D721Med (cell line): ENCODE results near the gene MAP3K4.

Experiments used
- DNase-seq: peaks from one replicate; pipeline ENCODE4 v3.0.0; 2011; ENCODE audit warnings: low spot score; ENCODE audit not compliant: insufficient read length
- FAIRE-seq: peaks from 2 replicates; lab custom pipeline; 2011; peaks lifted over from hg19 to GRCh38; lab: Jason Lieb, UNC
- CTCF ChIP-seq: IDR thresholded peaks from 2 replicates; pipeline ENCODE4 v1.5.1; 2012; ENCODE audit warnings: mild to moderate bottlenecking, control low read depth; ENCODE audit not compliant: insufficient read depth; ENCODE audit errors: missing control alignments

Gene MAP3K4

GRCh38 chr6:161082215-161082614 is 90.6 kb downstream of the MAP3K4 start:
- FAIRE-seq (no peak), DNase-seq (no peak)
- TF ChIP-seq CTCF, result no peak

- no peak for FAIRE-seq
- no peak for TF ChIP-seq CTCF
- DNase-seq, result no peak
Measured at GRCh38 chr6:161085246-161085645, 93.7 kb downstream of the MAP3K4 start.

GRCh38 chr6:161088676-161089328 is 97.2 kb downstream of the MAP3K4 start:
- TF ChIP-seq CTCF, result no peak
- DNase-seq, result no peak
- no peak for FAIRE-seq

- no peak for DNase-seq
- no peak for FAIRE-seq
- TF ChIP-seq CTCF, result no peak
Measured at GRCh38 chr6:161091151-161091550, 99.6 kb downstream of the MAP3K4 start.

GRCh38 chr6:161091972-161092701 is 100.6 kb downstream of the MAP3K4 start:
- DNase-seq, result no peak

GRCh38 chr6:161094955-161095354 is 103.4 kb downstream of the MAP3K4 start:
- DNase-seq, result no peak
- no peak for FAIRE-seq
- TF ChIP-seq CTCF, result no peak

More at GRCh38 chr6:161091972-161092701, 100.6 kb downstream of the MAP3K4 start:
- FAIRE-seq, result no peak
- no peak for TF ChIP-seq CTCF

- FAIRE-seq (no peak), DNase-seq (no peak)
- TF ChIP-seq CTCF, result no peak
Measured at GRCh38 chr6:161095916-161096315, 104.3 kb downstream of the MAP3K4 start.
